K562 treated with DMSO at 1 percent for 4 hours (cell line): ENCODE data around the gene FBN3. TPM values are rescaled to one million over a fixed set of nuclear protein-coding genes. Genes with fewer than 3 reads are reported as not detected.

ENCODE experiments used
- total RNA-seq: library from RNA; unstranded; fragments of 300-600 nt; gene quantifications from 2 replicates; pipeline ENCODE4 v1.2.3, GENCODE V29; 2022; ENCODE audit not compliant: insufficient read depth

FBN3 gene
- total RNA-seq = 0.06 TPM in 1 of 2 replicates, not detected in the other

GRCh38 chr19:8149261-8150094, at the start of gene FBN3:
TSS of gene FBN3 (minus strand) at chr19:8149592. CDS start at chr19:8147480, 2,112 bp downstream.

DNA sequence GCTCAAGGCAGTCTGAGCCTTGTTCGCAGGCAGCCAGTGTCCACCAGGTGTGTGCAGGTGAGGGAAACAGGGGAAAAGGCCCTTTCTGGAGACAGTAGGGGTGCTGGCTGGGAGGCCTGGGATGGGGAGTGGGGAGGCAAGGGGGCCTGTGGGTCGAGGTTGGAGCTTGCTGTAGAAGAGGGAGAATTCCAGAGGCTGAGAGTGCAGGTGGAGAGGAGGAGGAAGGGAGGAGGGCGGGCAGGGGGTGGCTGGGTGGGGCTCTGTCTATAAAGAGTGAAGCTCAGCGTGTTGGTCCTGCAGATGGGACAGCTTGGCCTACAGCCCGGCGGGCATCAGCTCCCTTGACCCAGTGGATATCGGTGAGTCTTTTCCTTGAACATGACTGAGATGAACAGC, 96.9 kb downstream of the FBN3 start, which contains the start of gene CCL25:
CCL25 (plus strand) TSS at position 297 of the 396 bp plus-strand sequence. CDS start 290 bp downstream, outside the sequence.

Other genes starting within 250 kb of the FBN3 start
- gene MAP2K7, start 245.7 kb downstream of the FBN3 start, total RNA-seq = 24.3 and 30.0 TPM in 2 replicates
- 3.9 TPM in 2 replicates for gene TGFBR3L, start 234.8 kb downstream of the FBN3 start, total RNA-seq
- gene SNAPC2, start 229.3 kb downstream of the FBN3 start, total RNA-seq = 45.1 and 48.4 TPM in 2 replicates
- 8.8 and 9.9 TPM in 2 replicates for gene CTXN1, start 223.5 kb downstream of the FBN3 start, total RNA-seq
- 150 and 161 TPM in 2 replicates for gene TIMM44, start 205.9 kb downstream of the FBN3 start, total RNA-seq
- 52.1 and 62.2 TPM in 2 replicates for gene ELAVL1, start 144.0 kb downstream of the FBN3 start, total RNA-seq
- gene CCL25, start 96.8 kb downstream of the FBN3 start, total RNA-seq = not detected in 2 replicates
- 14.0 and 16.9 TPM in 2 replicates for gene CERS4, start 59.8 kb upstream of the FBN3 start, total RNA-seq
- 81.9 and 94.6 TPM in 2 replicates for gene CD320, start 158.8 kb upstream of the FBN3 start, total RNA-seq
- 125 and 162 TPM in 2 replicates for gene NDUFA7, start 171.8 kb upstream of the FBN3 start, total RNA-seq
- gene RPS28, start 171.9 kb upstream of the FBN3 start, total RNA-seq = 2,822 and 2,824 TPM in 2 replicates
- 2.0 TPM in 1 of 2 replicates, not detected in the other for gene KANK3, start 193.7 kb upstream of the FBN3 start, total RNA-seq
- 1.9 TPM in 1 of 2 replicates, not detected in the other for gene ANGPTL4, start 214.6 kb upstream of the FBN3 start, total RNA-seq
- 117 TPM in 2 replicates for gene RAB11B, start 240.8 kb upstream of the FBN3 start, total RNA-seq